Uterus (tissue), 4 donors: ENCODE results near the gene GNA12. TPM values are rescaled to one million over a fixed set of nuclear protein-coding genes. Genes with fewer than 3 reads are reported as not detected.
"Not testable (repeated sequence)": the region's sequence is repeated elsewhere in the genome, so short reads cannot be mapped to it uniquely, and the experiment has no call there.

Experiments
- DNase-seq, 2 donors: peaks; one replicate each; pipeline ENCODE4 v3.0.0-alpha.2; 2019 to 2020
- H3K27ac ChIP-seq, 2 donors: fragments of 200-600 bp; sonication (generic); 1 replicate in 1 of 2; 2 replicates in 1 of 2; pipeline ENCODE4 v1.5.1; 2016 to 2018
- H3K27me3 ChIP-seq, 2 donors: fragments of 200-600 bp; sonication (generic); one replicate each; pipeline ENCODE4 v1.5.1; 2018 to 2019; ENCODE audit warnings: control low read depth in 1 of 2
- H3K36me3 ChIP-seq, 2 donors: fragments of 200-600 bp; sonication (generic); one replicate each; pipeline ENCODE4 v1.5.1; 2019; ENCODE audit warnings: control low read depth in 1 of 2
- H3K4me1 ChIP-seq, 2 donors: fragments of 200-600 bp; sonication (generic); one replicate each; pipeline ENCODE4 v1.5.1; 2018 to 2019; ENCODE audit warnings: control low read depth in 1 of 2
- H3K4me3 ChIP-seq, 2 donors: fragments of 200-600 bp; sonication (generic); 1 replicate in 1 of 2; 2 replicates in 1 of 2; pipeline ENCODE4 v1.5.1; 2018 to 2019; ENCODE audit warnings: mild to moderate bottlenecking in 1 of 2
- H3K9me3 ChIP-seq, 2 donors: fragments of 200-600 bp; sonication (generic); one replicate each; pipeline ENCODE4 v1.5.1; 2019; ENCODE audit warnings: control low read depth in 1 of 2
- POLR2A ChIP-seq, 2 donors: fragments of 450-650 bp; IDR thresholded peaks; one replicate each; pipeline ENCODE4 v1.6.1; 2016; ENCODE audit warnings: antibody characterized with exemption in 2 of 2, mild to moderate bottlenecking in 1 of 2, moderate library complexity in 1 of 2
- intact Hi-C: fragments of 100-400 bp; cut with DNase I; formaldehyde crosslinking; loops from one replicate; pipeline ENCODE4 v1.15.1; 2023; ENCODE audit warnings: low total_unique reads
- total RNA-seq, 4 donors: library from RNA; depleted of rRNA in 3 of 4; stranded (reverse); fragments of >200 nt in 3 of 4; gene quantifications; one replicate each; pipeline versions ENCODE4 v1.1.0 to v1.2.4, GENCODE V29; 2014 to 2023
- TF ChIP-seq, protein P1 (sequence below), 4 experiments: fragments of 200-600 bp in 2 of 4; fragments of 450-650 bp in 2 of 4; sonication (generic) in 2 of 4; IDR thresholded peaks; one replicate each; pipeline ENCODE4 v1.5.1; 2016 to 2019; ENCODE audit warnings: antibody characterized with exemption in 4 of 4, mild to moderate bottlenecking in 2 of 4, moderate library complexity in 1 of 4
- donor health status: DM: yes; HTN: yes; CAD: no.

The GNA12 gene
- total RNA-seq, 4 donors from 2014 or later, result 20.5 to 109 (median 50.3) TPM

GRCh38 chr7:2680792-2681490 lies 163.2 kb downstream of the GNA12 start:
- intact Hi-C loops, result no loop called here
- peak; percentile 77 to 78 for DNase-seq
- TF ChIP-seq, protein P1, sequence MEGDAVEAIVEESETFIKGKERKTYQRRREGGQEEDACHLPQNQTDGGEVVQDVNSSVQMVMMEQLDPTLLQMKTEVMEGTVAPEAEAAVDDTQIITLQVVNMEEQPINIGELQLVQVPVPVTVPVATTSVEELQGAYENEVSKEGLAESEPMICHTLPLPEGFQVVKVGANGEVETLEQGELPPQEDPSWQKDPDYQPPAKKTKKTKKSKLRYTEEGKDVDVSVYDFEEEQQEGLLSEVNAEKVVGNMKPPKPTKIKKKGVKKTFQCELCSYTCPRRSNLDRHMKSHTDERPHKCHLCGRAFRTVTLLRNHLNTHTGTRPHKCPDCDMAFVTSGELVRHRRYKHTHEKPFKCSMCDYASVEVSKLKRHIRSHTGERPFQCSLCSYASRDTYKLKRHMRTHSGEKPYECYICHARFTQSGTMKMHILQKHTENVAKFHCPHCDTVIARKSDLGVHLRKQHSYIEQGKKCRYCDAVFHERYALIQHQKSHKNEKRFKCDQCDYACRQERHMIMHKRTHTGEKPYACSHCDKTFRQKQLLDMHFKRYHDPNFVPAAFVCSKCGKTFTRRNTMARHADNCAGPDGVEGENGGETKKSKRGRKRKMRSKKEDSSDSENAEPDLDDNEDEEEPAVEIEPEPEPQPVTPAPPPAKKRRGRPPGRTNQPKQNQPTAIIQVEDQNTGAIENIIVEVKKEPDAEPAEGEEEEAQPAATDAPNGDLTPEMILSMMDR (IDR thresholded peaks at IDR 0.05), result peak; percentile 58 to 77 (median 71)
- TF ChIP-seq POLR2A (IDR thresholded peaks at IDR 0.05), result no peak
- no peaks in the 10 kb centered on the region for H3K27me3 ChIP-seq
- H3K4me1 ChIP-seq, result peaks cover 0 to 7% of the 10 kb centered on the region in 2 donors
- no peak overlapping the region for H3K4me3 ChIP-seq
- no peak overlapping the region for H3K27ac ChIP-seq
- no peaks in the 10 kb centered on the region for H3K9me3 ChIP-seq
- no peaks in the 10 kb centered on the region for H3K36me3 ChIP-seq

DNA sequence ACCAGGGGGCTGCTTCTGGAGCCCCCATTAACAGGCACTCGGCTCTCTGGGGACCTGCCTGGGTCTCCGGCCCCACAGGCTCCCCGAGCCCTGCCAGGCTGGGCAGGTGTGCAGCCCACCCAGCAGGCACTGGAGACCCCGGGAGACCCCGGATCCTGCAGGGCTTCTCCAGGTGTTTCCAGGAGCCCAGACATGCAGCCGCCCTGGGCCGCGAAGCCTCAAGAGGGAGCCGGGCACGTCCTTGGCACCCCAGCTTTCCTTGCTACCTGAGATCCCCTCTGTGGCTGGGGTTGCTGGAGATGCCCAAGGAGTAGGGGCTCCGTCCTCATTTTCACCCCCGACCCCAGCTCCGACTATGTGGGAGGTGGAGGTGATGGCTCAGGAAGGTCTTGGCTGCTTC lies 163.9 kb downstream of the GNA12 start:
- Histone ChIP-seq H3K27ac (no peak overlapping the region), H3K4me1 (peaks cover 0 to 7% of the 10 kb centered on the region in 2 donors), H3K4me3 (no peak overlapping the region), H3K27me3 (no peaks in the 10 kb centered on the region), H3K36me3 (no peaks in the 10 kb centered on the region), H3K9me3 (no peaks in the 10 kb centered on the region)
- no peak for DNase-seq
- TF ChIP-seq POLR2A (IDR thresholded peaks at IDR 0.05), result no peak
- TF ChIP-seq, protein P1 (IDR thresholded peaks at IDR 0.05), result no peak
- intact Hi-C loops, result no loop called here

DNA sequence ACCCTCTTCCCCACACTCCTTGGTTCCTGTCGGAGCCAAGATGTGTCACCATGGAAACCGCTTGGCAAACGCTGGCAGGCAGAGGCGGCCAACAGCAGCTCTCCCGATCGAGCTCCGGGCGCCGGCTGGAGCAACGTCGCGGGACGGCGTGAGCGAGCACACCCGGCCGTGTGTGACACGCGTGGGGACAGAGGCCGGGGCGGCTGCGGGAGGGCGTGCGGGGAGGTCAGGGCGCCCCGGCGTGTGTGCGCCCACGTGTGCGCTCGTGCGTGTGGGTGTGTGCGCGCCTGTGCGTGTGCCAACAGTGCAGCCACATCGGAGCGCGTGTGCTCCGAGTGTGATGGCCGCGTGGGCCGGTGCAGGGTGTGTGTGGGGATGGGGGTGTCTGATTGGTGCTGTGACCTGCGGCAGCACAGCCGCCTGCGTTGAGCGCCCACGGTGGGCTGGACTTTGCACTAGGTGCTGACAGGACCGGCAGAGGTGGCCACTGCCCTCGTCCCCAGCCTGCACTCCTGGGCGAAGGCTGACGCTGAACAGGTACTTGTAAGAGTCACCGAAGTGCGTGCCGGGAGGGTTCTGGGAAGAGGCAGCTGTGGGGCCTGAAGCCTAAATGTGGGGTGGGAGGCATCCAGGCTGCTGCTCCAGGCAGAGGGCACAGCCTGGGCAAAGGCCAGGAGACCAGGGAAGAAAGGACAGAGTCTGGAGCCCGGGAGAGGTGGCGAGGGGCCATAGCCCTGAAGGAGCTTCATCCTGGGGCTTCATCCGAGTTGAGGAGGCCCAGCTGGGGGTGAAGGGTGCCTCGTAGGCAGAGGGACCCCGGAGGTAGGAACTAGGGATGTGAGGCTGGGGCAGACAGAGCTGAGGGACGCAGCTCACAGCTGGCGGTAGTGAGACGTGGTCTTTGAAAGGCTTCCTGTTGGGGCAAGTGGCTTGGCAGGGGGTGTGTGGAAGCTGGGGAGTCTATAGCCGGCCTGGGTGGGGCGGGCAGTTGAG lies 164.7 kb downstream of the GNA12 start:
- H3K36me3 ChIP-seq, H3K27ac ChIP-seq, H3K27me3 ChIP-seq, DNase-seq, H3K9me3 ChIP-seq, intact Hi-C loops, H3K4me1 ChIP-seq, H3K4me3 ChIP-seq: not testable (repeated sequence)

- DNase-seq, H3K4me1 ChIP-seq, H3K27ac ChIP-seq, H3K4me3 ChIP-seq, intact Hi-C loops, H3K9me3 ChIP-seq, H3K27me3 ChIP-seq, H3K36me3 ChIP-seq: not testable (repeated sequence)
These were observed 165.7 kb downstream of the GNA12 start for GRCh38 chr7:2678454-2678853.

Other genes starting within 250 kb of the GNA12 start
- gene TTYH3, start 212.3 kb downstream of the GNA12 start, total RNA-seq, result 10 to 100 TPM in 2 of 4 donors, 1 to 10 TPM in 2; 3.8 to 47.2 (median 25.2) TPM
- 1 to 10 TPM in 2 of 4 donors, under 1 TPM in 1, not detected in 1; 0.35 to 4.6 (median 4.4) TPM for gene AMZ1, start 156.1 kb downstream of the GNA12 start, total RNA-seq
- 1 to 10 TPM in 1 of 4 donors, under 1 TPM in 1, not detected in 2; 0.95 to 1.0 TPM for gene CARD11, start 199.6 kb upstream of the GNA12 start, total RNA-seq